ENCODE data around the gene GRIP2. TPM values are rescaled to one million over a fixed set of nuclear protein-coding genes. Genes with fewer than 3 reads are reported as not detected.
A peak's percentile ranks its signal among the peaks of the same experiment; 100 is the strongest.

Gene GRIP2
- total RNA-seq, 1 experiment from 2014 or later: 4.0 TPM

GRCh38 chr3:14552717-14553116 lies 12.6 kb upstream of the GRIP2 start:
- H3K27me3 ChIP-seq (replicated peaks): no peaks in the 10 kb centered on the region
- no peaks in the 10 kb centered on the region; the same call in 1 of the 2 replicates for H3K9me3 ChIP-seq (replicated peaks)
- H3K27ac ChIP-seq: no peak overlapping the region
- H3K4me1 ChIP-seq (replicated peaks): peaks cover 24% of the 10 kb centered on the region
- no peaks in the 10 kb centered on the region for H3K36me3 ChIP-seq
- no peak for DNase-seq (ENCODE audit: low read depth in 1 of 2, low spot score in 2 of 2)
- no peak overlapping the region for H3K4me3 ChIP-seq

GRCh38 chr3:14552041-14552648 lies 12.0 kb upstream of the GRIP2 start:
- no peak for DNase-seq (ENCODE audit: low read depth in 1 of 2, low spot score in 2 of 2)

GRCh38 chr3:14550651-14551611 lies 10.8 kb upstream of the GRIP2 start:
- Histone ChIP-seq H3K9me3 (replicated peaks) (no peaks in the 10 kb centered on the region; the same call in 1 of the 2 replicates), H3K27me3 (replicated peaks) (no peaks in the 10 kb centered on the region), H3K4me3 (no peak overlapping the region), H3K4me1 (replicated peaks) (peaks cover 13% of the 10 kb centered on the region), H3K27ac (no peak overlapping the region), H3K36me3 (no peaks in the 10 kb centered on the region)
- no peak for DNase-seq (ENCODE audit: low read depth in 1 of 2, low spot score in 2 of 2)

More at GRCh38 chr3:14552041-14552648, 12.0 kb upstream of the GRIP2 start:
- peaks cover 18% of the 10 kb centered on the region for H3K4me1 ChIP-seq (replicated peaks)
- H3K27ac ChIP-seq: no peak overlapping the region
- no peaks in the 10 kb centered on the region for H3K27me3 ChIP-seq (replicated peaks)
- H3K36me3 ChIP-seq: no peaks in the 10 kb centered on the region
- no peaks in the 10 kb centered on the region; the same call in 1 of the 2 replicates for H3K9me3 ChIP-seq (replicated peaks)
- no peak overlapping the region for H3K4me3 ChIP-seq

- no peak for DNase-seq (ENCODE audit: low read depth in 1 of 2, low spot score in 2 of 2)
- H3K27ac ChIP-seq: no peak overlapping the region
- H3K4me1 ChIP-seq (replicated peaks): peaks cover 7% of the 10 kb centered on the region; the same call in 1 of the 2 replicates
- no peak overlapping the region for H3K4me3 ChIP-seq
- H3K36me3 ChIP-seq: no peaks in the 10 kb centered on the region
- H3K27me3 ChIP-seq (replicated peaks): no peaks in the 10 kb centered on the region
- no peaks in the 10 kb centered on the region; the same call in 1 of the 2 replicates for H3K9me3 ChIP-seq (replicated peaks)
These were observed 10.0 kb upstream of the GRIP2 start for GRCh38 chr3:14550181-14550580.

GRCh38 chr3:14549256-14549919 lies 9.2 kb upstream of the GRIP2 start:
- no peak overlapping the region for H3K4me3 ChIP-seq
- H3K27me3 ChIP-seq (replicated peaks): no peaks in the 10 kb centered on the region
- peaks cover 7% of the 10 kb centered on the region; the same call in 1 of the 2 replicates for H3K4me1 ChIP-seq (replicated peaks)
- H3K36me3 ChIP-seq: no peaks in the 10 kb centered on the region
- no peaks in the 10 kb centered on the region; the same call in 1 of the 2 replicates for H3K9me3 ChIP-seq (replicated peaks)
- no peak overlapping the region for H3K27ac ChIP-seq
- DNase-seq (ENCODE audit: low read depth in 1 of 2, low spot score in 2 of 2): no peak

GRCh38 chr3:14548321-14548729 lies 8.2 kb upstream of the GRIP2 start:
- H3K36me3 ChIP-seq: no peaks in the 10 kb centered on the region
- no peak overlapping the region for H3K4me3 ChIP-seq
- peaks cover 3% of the 10 kb centered on the region; the same call in 1 of the 2 replicates for H3K4me1 ChIP-seq (replicated peaks)
- no peaks in the 10 kb centered on the region for H3K27me3 ChIP-seq (replicated peaks)
- H3K27ac ChIP-seq: no peak overlapping the region
- H3K9me3 ChIP-seq (replicated peaks): no peaks in the 10 kb centered on the region; the same call in 1 of the 2 replicates
- DNase-seq (ENCODE audit: low read depth in 1 of 2, low spot score in 2 of 2): peak; percentile 40 to 66

GRCh38 chr3:14547693-14548092 lies 7.6 kb upstream of the GRIP2 start:
- no peaks in the 10 kb centered on the region for H3K36me3 ChIP-seq
- H3K4me3 ChIP-seq: no peak overlapping the region
- H3K27ac ChIP-seq: no peak overlapping the region
- no peaks in the 10 kb centered on the region; the same call in 1 of the 2 replicates for H3K9me3 ChIP-seq (replicated peaks)
- peaks cover 3% of the 10 kb centered on the region; the same call in 1 of the 2 replicates for H3K4me1 ChIP-seq (replicated peaks)
- no peak for DNase-seq (ENCODE audit: low read depth in 1 of 2, low spot score in 2 of 2)
- H3K27me3 ChIP-seq (replicated peaks): no peaks in the 10 kb centered on the region

GRCh38 chr3:14546041-14546440 lies 5.9 kb upstream of the GRIP2 start:
- Histone ChIP-seq H3K36me3 (no peaks in the 10 kb centered on the region), H3K4me1 (replicated peaks) (no peaks in the 10 kb centered on the region; the same call in 1 of the 2 replicates), H3K9me3 (replicated peaks) (no peaks in the 10 kb centered on the region; the same call in 1 of the 2 replicates), H3K27ac (no peak overlapping the region), H3K27me3 (replicated peaks) (no peaks in the 10 kb centered on the region), H3K4me3 (no peak overlapping the region)
- DNase-seq (ENCODE audit: low read depth in 1 of 2, low spot score in 2 of 2): no peak

- Histone ChIP-seq H3K9me3 (replicated peaks) (no peaks in the 10 kb centered on the region; the same call in 1 of the 2 replicates), H3K27me3 (replicated peaks) (no peaks in the 10 kb centered on the region), H3K4me3 (no peak overlapping the region), H3K27ac (no peak overlapping the region), H3K4me1 (replicated peaks) (no peaks in the 10 kb centered on the region; the same call in 1 of the 2 replicates), H3K36me3 (no peaks in the 10 kb centered on the region)
- DNase-seq (ENCODE audit: low read depth in 1 of 2, low spot score in 2 of 2): no peak
These were observed 5.1 kb upstream of the GRIP2 start for GRCh38 chr3:14545251-14545635.

- no peaks in the 10 kb centered on the region for H3K9me3 ChIP-seq (replicated peaks)
- DNase-seq (ENCODE audit: low read depth in 1 of 2, low spot score in 2 of 2): no peak
- no peaks in the 10 kb centered on the region for H3K27me3 ChIP-seq (replicated peaks)
- H3K4me1 ChIP-seq (replicated peaks): no peaks in the 10 kb centered on the region; the same call in 1 of the 2 replicates
- H3K27ac ChIP-seq: no peak overlapping the region
- no peak overlapping the region for H3K4me3 ChIP-seq
- no peaks in the 10 kb centered on the region for H3K36me3 ChIP-seq
These were observed 4.4 kb upstream of the GRIP2 start for GRCh38 chr3:14544282-14545250.

- H3K4me1 ChIP-seq (replicated peaks): no peaks in the 10 kb centered on the region; the same call in 1 of the 2 replicates
These were observed 3.3 kb upstream of the GRIP2 start for GRCh38 chr3:14543446-14543845.

GRCh38 chr3:14542656-14543055 lies 2.5 kb upstream of the GRIP2 start:
- H3K4me3 ChIP-seq: no peak overlapping the region
- no peaks in the 10 kb centered on the region for H3K4me1 ChIP-seq (replicated peaks)
- no peak overlapping the region for H3K27ac ChIP-seq
- H3K36me3 ChIP-seq: no peaks in the 10 kb centered on the region
- H3K27me3 ChIP-seq (replicated peaks): no peaks in the 10 kb centered on the region
- H3K9me3 ChIP-seq (replicated peaks): no peaks in the 10 kb centered on the region
- no peak for DNase-seq (ENCODE audit: low read depth in 1 of 2, low spot score in 2 of 2)

More at GRCh38 chr3:14543446-14543845, 3.3 kb upstream of the GRIP2 start:
- no peaks in the 10 kb centered on the region for H3K9me3 ChIP-seq (replicated peaks)
- H3K36me3 ChIP-seq: no peaks in the 10 kb centered on the region
- no peaks in the 10 kb centered on the region for H3K27me3 ChIP-seq (replicated peaks)
- no peak for DNase-seq (ENCODE audit: low read depth in 1 of 2, low spot score in 2 of 2)
- H3K27ac ChIP-seq: no peak overlapping the region
- no peak overlapping the region for H3K4me3 ChIP-seq
